ENCODE data around the gene LY86.

GRCh38 chr6:6582131-6582530 lies 6.4 kb upstream of the LY86 start:
- TF ChIP-seq CTCF (IDR thresholded peaks at IDR 0.05) (no peak), POLR2A (IDR thresholded peaks at IDR 0.05) (no peak)

All from testis (tissue), 2 donors.